NCI-H774 (cell line): Measurements from ENCODE around the gene HCFC1.

Experiments used
- DNase-seq: peaks from one replicate; lab custom pipeline; 2025; lab: John Stamatoyannopoulos, UW

HCFC1 gene

DNA sequence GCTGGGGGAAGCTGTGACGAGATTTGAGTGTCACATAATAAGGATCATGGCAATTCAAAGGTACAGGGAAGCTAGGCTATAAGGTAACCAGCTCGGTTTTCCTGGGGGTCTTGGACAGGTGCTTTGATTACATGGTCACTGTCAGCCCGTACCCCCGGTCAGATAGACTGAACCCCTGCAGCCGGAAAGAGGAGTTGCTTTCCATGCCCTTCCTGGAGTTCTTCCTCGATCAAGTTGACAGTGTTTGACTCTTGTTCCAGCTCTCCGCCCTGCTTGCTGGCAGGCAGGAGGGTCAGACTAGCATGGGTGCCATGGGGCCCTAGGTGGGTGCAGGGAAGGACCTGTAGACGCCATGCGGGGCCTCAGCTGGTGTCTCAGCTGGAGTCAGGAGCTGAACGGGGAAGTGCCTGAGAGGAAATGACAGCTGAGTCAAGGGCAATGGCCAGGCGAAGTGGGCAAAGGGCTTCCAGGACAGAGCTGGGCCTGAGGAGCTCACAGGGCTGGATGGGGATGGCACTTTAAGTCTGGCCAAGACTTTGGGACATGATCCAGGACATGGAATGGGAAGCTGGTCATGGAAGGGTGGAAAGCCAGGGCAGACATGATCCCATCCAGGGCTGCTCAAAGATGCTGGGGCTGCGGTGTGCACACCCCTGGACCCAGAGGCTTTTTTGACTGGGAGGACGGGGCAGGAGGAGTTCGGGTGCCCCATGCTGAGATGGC is 2.5 kb upstream of the HCFC1 start:
- DNase-seq = no peak

DNA sequence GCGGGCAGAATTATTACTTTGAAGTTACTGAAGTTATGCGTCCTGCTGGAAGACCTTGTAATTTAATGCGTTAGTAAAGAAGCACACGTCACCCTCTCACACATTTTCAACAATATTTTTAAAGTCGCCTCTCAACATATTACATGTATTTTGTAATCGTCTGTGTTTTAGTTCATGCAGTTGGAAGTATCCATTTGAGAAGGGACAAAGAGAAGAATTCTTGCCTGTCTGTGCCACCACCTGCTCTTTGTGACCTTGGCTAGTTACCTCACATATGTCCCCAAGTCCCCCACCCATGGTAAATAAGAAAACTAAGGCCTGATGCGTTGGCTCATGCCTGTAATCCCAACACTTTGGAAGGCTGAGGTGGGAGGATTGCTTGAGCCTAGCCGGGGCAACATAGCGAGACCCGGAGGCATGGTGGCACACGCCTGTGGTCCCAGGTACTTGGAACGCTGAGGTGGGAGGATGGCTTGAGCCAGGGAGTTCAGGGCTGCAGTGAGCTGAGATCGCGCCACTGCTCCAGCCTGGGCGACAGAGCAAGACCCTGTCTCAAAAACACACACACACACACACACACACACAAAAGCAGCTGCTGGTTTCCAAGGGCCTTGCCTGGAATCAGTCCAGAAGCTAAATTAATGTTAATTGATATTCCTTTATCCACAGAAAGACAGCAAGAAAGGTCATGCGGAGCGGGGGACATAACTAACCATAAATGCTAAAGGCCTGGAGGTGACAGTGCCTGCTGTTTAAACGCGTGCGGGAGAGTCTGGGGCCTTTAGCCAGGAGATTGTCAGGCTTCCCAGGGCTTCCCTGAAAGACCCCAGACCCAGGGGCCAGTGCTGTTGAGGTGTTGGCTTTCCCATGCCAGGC is 1.7 kb upstream of the HCFC1 start:
- DNase-seq = peak; percentile 22

- DNase-seq = peak; percentile 95
These were observed 929 bp upstream of the HCFC1 start, which contains the start of gene TMEM187 for GRCh38 chrX:153972368-153973126. Gene TMEM187, plus strand, starts transcription at chrX:153972754. Its CDS starts 9,309 bp downstream, at chrX:153982063.

DNA sequence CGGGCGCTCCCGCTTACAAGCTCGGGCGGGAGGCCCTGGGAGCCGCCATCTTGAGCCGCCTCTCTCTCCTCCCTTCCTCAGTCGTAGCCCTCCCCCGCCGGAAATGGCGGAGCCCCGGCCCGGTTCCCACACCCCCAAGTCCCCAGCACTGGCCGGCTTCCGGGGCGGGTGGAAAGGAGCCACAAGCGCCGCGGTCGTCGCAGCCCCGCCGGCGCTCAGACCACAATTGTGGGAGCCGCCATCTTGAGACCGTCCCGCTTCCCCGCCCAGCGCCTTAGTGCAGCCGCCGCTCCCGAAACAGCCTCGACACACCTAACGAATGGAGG is 531 bp downstream of the HCFC1 start:
- peak; percentile 89 for DNase-seq

GRCh38 chrX:153970357-153971123 is 1.1 kb downstream of the HCFC1 start:
- peak; percentile 29 for DNase-seq

- DNase-seq = no peak
These were observed 1.7 kb downstream of the HCFC1 start for GRCh38 chrX:153969904-153970356.

DNA sequence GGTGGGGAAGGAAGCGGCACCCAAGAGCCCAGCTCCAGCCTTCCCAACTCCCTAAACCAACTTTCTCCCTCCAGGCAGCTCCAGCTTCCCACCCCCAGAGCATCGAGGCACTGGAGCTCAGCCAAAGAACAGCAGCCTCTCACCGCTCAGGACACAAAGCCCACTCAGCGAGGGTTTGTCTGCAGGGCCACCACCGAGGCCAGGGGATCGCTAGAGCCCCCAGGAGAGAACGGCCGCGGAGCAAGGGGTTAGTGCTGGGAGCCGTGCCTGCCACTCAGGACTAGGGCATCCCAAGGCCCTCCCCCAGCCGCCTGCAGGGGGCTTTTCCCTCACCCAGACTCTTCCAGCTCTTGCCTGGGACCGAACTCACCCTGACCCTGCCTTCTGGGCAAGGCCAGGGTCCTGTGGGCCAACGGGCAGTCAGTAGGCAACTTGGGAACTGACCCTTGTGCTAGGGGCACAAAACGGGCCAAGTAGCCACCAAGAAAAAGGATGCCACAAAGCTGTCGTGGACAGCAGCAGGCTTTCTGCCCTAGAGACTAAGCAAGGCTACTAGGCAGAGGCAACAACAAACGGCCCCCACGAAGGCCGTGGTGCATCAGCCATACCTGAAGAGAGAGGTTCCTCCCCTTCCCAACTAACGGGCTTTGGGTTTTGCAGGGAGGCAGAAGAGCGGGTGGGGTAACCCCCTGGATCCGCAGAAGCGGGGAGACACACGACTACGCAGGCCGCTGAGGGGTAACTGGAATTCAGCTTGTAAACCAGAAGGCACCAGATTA is 2.3 kb downstream of the HCFC1 start:
- DNase-seq = no peak

DNA sequence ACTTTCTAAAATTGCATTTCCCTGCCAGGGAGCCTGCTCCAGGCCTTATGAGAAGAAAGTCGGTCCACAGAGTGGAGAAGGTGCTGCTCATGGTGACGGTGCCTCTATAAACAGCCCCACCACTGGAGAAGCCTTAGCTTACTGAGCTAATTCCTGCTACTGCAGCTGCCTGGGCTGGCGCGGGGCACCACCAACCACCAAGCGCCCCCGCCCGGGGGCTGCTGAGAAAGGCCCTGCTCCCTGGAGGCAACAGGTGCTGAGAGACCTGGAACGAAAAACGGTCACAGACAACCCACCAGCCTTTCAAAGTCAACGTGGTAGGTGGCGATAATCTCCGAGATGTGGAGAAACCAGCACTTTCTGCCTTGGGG is 2.9 kb downstream of the HCFC1 start:
- DNase-seq = no peak

DNA sequence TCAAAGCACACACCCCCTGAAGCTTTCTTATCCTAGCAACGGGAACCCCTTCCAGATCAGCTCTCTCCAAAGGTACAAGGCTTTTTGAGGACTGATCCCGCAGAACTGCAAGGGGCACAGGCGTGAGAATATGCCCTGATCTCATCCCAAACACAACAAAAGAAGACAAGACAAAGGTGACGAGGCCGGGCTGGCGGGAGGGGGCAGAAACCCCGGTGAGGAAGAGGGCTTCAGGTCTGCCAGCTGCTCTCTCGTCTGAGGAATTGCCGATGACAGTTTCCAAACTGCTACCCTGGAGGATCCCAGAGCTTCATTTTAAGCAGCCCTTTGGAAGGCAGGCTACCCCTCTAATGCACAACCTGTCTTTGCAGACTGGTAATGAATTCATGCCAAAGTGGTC is 3.4 kb downstream of the HCFC1 start:
- DNase-seq = no peak

GRCh38 chrX:153967536-153968224 is 3.9 kb downstream of the HCFC1 start:
- no peak for DNase-seq

- DNase-seq = no peak
These were observed 4.6 kb downstream of the HCFC1 start for GRCh38 chrX:153966841-153967535.

GRCh38 chrX:153966283-153966688 is 5.3 kb downstream of the HCFC1 start:
- no peak for DNase-seq

DNA sequence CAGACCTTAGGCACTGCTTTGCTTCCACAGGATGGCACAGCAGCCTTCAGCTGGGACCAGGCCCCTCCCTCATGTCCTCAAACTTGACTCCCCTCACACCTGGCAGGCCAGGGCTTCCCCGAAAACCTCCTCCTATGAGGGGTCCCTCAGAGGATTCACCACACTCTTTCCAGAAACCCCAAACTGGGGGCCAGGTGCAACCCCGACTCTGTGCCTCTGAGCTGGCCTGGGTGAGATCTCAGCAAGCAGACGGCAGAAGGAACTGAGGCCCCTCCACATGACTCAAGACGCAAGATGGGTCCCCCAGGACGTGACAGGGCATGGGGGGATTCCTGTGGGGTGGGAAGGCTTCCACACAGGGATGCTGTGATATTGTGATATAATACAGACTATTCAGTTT is 6.2 kb downstream of the HCFC1 start:
- no peak for DNase-seq

- DNase-seq = no peak
These were observed 7.5 kb downstream of the HCFC1 start for GRCh38 chrX:153964105-153964504.

DNA sequence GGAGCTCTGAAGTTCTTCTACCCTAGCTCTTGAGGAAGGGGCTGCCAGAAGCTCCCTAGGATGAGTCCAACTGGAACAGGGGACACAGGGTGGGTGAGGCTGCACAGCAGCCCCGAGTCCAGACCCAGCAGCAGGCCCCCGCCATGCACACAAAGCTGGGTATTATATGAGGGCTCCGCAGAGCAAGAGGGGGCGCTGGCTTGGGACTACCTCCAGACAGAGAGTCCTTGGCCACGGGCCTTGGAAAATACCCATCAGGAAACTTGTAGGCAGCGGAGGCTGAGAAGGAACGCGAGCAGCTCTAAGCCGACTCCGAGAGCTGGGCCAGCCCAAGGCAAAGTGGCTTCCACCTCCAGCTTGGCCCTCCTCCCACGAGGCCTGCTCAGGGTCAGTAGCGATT is 8.1 kb downstream of the HCFC1 start:
- no peak for DNase-seq

GRCh38 chrX:153961292-153961691 is 10.3 kb downstream of the HCFC1 start:
- DNase-seq = no peak

- DNase-seq = no peak
These were observed 10.8 kb downstream of the HCFC1 start for GRCh38 chrX:153960786-153961185.

DNA sequence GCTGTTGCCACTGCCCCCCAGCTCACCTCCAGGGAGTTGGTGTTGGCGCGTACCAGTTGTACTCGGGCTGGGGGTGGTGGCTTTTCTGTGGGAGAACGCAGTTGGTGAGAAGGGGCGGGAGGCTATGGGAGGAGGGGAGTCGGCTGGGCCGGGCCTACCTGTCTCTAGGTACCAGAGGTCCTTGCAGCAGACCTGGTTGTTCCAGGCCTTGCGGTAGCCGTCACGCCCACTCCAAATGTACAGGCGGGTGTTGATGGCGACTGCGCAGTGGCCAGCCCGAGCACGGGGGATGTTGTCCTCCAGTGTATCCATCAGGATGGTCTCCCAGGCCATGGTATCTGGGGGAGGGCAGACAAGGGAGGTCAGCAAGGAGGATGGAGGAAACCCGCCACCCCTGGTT is 11.5 kb downstream of the HCFC1 start:
- DNase-seq = no peak

- no peak for DNase-seq
These were observed 12.0 kb downstream of the HCFC1 start for GRCh38 chrX:153959649-153960048.

DNA sequence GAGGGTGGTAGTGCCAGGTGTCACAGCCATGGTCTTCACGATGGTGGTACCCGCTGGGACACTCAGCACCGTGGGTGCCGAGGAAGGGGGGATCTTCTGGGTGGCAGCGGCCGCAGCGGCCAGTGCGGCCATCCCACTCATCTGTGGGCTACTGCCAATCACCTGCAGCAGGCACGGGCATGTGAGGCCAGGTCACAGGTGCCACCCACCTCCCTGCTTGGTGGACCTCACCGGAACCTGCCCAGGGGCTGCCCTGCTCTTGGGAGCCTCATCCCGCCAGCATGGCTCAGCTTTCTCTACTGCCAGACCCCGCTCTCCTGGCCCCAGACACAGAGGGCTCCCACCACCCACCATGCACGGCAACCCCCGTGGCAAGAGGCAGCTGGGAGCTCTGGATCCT is 13.0 kb downstream of the HCFC1 start:
- no peak for DNase-seq
